HG02798 (cell line): Measurements from ENCODE around the gene GLB1L2.
"Not testable (repeated sequence)": the region's sequence is repeated elsewhere in the genome, so short reads cannot be mapped to it uniquely, and the experiment has no call there.

Experiments used
- ATAC-seq: cut with Tn5 transposase; IDR thresholded peaks from one replicate; pipeline ENCODE4 v1.9.1; 2021; ENCODE audit warnings: mild to moderate bottlenecking; ENCODE audit not compliant: unreplicated experiment, poor library complexity

The GLB1L2 gene

GRCh38 chr11:134321373-134321772 is 10.4 kb upstream of the GLB1L2 start:
- ATAC-seq: not testable (repeated sequence)

DNA sequence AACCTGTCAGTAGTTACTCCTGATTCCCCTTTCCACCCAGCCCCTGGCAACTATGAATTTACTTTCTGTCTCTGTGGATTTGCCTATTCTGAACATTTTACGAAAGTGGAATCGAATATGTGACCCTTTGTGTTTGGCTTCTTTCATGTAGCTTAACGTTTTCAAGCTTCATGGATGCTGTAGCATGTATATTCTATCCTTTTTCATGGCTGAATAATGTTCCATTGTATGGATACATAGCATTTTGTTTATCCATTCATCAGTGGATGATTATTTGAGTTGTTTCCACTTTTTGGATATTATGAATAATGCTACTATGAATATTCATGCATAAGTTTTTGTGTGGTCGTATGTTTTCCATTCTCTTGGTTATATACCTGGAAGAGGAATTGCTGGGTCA is 9.2 kb upstream of the GLB1L2 start:
- no peak for ATAC-seq

DNA sequence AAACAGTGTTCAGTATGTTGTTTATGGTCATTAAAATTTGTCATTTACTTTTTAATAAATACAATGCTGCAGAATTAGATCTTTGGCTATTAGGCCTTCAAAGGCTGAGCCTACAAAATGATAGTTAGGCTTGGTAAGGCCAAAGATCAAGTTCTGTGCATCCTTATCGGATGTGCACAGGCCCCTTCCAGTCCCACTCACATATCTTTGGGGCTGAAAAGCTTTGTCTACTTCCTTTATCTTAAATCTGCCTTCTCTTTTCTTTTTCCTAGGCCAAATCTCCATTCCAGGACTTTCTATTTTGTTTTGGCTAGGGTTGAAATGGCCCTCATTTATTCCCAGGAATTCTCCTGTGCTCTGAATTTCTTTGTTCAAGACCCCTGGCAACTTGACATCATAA is 3.4 kb upstream of the GLB1L2 start:
- no peak for ATAC-seq

- ATAC-seq: no peak
These were observed 1.0 kb upstream of the GLB1L2 start for GRCh38 chr11:134330611-134331353.

- ATAC-seq: no peak
These were observed 422 bp downstream of the GLB1L2 start for GRCh38 chr11:134332189-134332631.

DNA sequence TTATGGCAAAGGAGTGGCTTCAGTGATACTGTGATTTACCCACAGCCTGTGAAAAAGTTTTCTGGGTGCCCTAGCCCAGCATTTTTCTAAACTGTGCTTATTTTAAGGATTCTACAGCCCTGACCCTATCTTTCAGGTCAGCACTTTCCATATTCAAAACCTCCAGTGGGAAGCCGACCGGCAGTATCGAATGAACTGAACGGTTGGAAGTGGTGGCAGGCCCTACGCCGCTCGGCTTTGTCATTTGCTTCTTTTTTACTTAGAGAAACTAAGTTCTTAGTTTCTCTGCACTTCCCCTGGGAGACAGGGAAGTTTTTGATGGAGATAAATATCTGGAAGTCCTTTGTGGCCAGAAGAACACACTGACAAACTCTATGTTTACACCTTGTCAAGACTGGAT is 994 bp downstream of the GLB1L2 start:
- no peak for ATAC-seq

DNA sequence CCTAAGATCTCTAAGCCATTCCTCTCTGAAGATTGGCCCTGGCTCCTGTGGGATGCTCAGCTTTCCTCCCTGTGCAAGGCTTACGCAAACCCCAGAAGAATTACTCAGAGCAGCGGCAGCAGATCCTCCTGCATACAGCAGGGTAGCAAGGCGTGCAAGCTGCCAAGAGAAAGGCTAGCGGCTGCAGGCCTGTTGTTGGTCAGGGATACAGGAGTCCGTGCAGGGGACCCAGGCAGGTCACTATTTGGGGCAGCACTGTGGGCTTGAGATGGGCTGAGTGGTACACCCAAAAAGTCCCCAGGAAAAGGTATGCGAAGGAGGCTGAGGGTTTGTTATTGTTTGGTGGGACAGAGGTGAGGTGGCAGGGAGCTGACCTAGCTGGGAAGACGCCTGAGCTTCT is 1.5 kb downstream of the GLB1L2 start:
- ATAC-seq: no peak

- ATAC-seq: no peak
These were observed 2.2 kb downstream of the GLB1L2 start for GRCh38 chr11:134333946-134334345.

DNA sequence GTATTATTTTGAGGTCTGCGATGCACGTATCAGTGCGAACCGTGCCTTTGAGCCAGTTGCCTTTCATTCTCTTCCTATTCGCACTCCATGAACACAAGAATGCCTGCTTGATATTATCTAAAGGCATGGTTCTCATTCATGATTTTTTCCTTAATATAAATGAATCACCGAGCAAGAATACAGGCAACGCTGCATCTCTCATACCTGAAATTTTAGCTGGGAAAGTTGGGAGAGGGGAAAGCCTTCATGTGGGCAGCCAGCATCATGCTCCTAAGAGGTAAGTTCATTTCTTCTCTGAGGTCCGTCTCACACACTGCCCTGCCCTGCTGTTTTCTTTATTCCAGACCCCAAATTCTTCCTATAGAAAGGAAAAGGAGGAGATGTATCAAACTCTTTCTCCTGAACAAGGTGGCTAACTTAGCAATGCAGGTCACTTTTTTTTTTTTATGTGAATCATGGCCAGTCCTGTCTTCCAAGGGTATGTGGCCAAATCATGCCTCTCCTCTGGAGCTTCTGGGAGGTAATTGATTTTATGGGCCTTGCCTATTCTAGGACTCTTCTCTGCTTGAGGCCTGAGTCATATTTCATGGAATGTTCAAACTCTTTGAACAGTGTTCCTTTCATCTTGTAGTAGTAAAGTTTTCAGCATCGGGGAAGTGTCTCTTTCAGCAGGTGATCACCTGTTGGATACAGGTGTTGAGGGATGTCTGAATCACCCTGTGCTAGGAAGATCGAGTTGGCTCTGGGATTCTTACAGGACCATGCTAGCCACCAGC is 3.2 kb downstream of the GLB1L2 start:
- no peak for ATAC-seq

DNA sequence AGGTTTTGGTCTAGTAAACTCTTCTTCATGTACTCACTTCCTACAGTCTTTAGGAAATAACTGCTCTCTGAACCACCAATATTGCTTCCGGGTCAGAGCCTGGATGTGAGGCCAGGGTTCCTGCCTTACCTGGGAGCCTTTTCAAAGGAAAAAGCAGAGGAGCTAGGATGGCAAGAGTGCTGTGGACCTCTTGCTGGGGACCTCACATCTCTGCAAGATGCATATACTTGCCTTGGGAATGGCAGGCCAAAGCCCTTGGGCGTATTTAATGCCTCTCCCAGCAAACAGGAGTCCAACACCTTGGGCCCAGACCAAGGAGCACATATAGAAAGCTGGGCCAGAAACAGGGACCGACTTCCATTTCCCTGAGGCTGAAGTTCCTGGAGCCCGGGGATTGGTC is 5.3 kb downstream of the GLB1L2 start:
- no peak for ATAC-seq

DNA sequence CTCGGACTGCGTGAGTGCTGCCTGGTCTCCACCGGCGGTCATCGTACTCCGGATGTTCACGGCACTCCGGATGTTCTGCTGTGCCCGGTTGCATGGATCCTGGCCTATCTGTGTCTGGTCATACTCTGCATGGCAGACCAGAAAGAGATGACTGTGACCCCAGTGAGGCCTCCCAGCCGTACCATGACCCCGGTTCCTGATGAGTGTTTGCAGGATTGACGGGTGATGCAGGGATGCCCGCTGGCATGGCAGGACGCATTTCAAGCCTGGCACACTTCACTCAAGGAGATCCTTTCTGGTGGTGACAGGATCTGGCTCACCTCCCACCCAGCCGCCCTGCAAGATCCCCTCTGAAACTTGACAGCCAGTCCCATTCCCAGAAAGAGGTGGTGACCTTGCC is 6.3 kb downstream of the GLB1L2 start:
- ATAC-seq: no peak

DNA sequence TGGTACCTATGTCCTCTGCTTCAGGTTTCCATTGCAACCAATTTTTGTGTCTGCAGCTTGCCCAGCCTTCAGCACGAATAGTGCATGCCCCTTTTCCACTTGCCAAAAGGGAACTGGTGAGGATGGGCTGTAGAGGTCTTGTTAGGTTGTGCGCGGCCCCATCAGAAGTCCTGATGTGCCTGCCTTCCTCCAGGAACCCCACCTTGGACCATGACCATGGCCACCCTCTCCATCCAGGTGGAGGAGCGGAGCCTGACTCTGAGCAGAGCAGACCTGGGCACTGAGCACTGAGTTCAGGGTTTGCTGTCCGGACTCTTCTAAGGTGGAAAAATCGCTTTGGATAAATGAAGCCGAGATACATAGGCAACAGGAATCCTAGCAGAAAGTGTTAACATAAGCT is 6.9 kb downstream of the GLB1L2 start:
- no peak for ATAC-seq

- no peak for ATAC-seq
These were observed 8.0 kb downstream of the GLB1L2 start for GRCh38 chr11:134339756-134340155.

DNA sequence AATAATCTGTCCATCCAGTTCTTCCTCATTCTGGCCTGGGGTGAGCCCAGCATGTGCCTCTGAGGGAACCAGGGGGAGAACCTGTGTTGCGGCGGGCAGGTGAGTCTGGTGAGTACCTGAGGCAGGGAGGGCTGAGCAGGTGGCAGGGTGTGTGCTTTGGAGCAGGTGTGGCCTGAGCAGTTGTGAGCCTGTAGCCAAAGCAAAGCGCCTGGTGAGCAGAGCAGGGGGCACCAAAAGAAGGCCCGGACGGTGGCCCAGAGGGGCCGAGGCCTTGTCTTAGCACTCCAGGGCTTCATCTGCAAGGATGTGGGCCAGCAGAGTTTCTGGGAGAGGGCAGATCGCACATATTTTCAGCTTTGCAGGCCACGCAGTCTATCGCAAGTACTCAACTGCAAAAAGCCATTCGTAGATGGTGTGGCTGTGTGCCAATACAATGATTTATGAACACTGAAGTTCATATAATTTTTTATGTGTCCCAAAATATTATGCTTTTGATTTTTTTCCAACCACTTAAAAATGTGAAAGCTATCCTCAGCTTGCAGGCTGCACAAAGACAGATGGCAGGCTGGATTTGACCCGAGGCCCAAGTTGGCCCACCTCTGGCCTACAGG is 8.7 kb downstream of the GLB1L2 start:
- ATAC-seq: no peak

DNA sequence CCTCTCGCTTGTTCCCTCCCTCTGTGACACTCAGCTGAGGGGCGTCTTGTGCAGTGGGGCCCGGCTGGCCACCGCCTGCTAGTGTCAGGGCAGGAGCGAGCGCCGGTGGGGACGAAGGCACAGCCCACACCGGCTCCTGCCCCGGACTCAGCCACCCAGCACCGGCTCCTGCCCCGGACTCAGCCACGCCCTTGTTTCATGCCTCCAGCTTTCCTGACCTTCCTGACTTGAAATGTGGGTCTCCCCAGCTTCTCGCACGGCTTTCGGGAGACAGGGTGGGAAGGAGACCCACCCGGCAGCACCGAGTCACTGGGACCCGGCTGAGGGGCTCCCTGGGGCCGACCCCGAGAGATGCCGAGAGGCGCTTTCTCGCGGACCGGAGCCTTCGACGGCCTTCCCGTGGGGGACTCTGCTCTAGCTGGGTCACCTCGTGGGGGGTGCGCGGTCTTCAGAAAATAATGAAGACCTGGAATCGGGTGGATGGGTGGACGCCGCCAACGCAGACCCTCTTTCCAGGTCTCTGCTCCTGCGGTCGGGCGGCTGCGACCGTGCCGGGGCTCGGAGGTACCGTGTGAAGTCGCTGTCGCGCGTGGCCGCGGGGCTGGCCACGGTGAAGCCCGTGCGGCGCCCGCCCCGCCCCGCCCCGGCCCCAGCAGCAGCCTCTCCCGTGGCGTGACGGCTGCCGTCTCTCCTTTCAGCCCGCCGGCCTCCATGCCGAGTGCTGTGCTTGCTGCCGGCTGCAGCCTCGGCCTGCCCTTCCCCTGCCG is 10.2 kb downstream of the GLB1L2 start:
- ATAC-seq: no peak

DNA sequence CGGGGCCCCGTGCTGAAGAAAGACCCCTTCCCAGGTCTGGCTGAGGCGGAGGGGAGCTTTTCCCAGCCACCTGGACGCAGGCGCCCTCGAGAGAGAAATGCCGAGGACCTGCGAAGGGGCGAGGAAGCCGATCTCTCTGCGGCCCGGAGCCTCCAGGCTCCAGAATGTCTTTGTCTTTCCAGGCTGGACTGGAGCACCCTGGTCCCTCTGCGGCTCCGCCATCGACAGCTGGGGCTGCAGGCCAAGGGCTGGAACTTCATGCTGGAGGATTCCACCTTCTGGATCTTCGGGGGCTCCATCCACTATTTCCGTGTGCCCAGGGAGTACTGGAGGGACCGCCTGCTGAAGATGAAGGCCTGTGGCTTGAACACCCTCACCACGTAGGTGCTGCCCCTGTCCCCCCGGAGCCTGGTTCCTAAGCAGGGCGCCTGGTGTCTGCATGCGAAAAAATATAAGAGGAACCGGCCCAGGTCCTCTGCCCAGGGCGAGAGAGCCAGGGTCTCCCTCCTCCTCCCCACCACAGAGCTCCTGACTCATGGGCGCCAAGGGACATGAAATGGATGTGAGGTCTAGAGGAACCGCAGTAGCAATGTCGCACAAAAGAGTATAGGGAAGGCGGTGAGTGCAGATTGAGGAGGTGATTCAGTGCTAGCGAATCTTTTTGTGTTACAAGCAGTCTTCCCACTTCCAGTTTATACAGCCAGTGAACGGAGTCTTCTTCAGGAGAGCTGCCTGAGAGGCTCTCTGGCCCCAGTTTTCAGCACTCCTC is 11.0 kb downstream of the GLB1L2 start:
- no peak for ATAC-seq

GRCh38 chr11:134343646-134344045 is 11.9 kb downstream of the GLB1L2 start:
- no peak for ATAC-seq

GRCh38 chr11:134344497-134345236 is 12.9 kb downstream of the GLB1L2 start:
- not testable (repeated sequence) for ATAC-seq

- no peak for ATAC-seq
These were observed 13.4 kb downstream of the GLB1L2 start for GRCh38 chr11:134345237-134345550.
